Breast epithelium (tissue), 3 donors: ENCODE results near the gene EDEM2.

Source experiments
- CTCF ChIP-seq, 3 donors: fragments of 450-650 bp; IDR thresholded peaks; one replicate each; pipeline ENCODE4 v1.5.1; 2016 to 2017; ENCODE audit warnings: antibody characterized with exemption in 3 of 3, mild to moderate bottlenecking in 3 of 3, moderate library complexity in 3 of 3
- POLR2AphosphoS5 ChIP-seq, 3 donors: sonication (generic); formaldehyde crosslinking; IDR thresholded peaks; one replicate each; pipeline ENCODE4 v1.6.1; 2017; ENCODE audit warnings: antibody characterized with exemption in 3 of 3

GRCh38 chr20:35088231-35089145, 58.6 kb downstream of the EDEM2 start:
- TF ChIP-seq CTCF (IDR thresholded peaks at IDR 0.05): no peak
- no peak for TF ChIP-seq POLR2AphosphoS5 (IDR thresholded peaks at IDR 0.05)
